ENCODE results near the gene ENTPD2.

The ENTPD2 gene

GRCh38 chr9:137028263-137029057 is 25.4 kb downstream of the ENTPD2 start:
- DNase-seq, result peak; percentile 71

DNA sequence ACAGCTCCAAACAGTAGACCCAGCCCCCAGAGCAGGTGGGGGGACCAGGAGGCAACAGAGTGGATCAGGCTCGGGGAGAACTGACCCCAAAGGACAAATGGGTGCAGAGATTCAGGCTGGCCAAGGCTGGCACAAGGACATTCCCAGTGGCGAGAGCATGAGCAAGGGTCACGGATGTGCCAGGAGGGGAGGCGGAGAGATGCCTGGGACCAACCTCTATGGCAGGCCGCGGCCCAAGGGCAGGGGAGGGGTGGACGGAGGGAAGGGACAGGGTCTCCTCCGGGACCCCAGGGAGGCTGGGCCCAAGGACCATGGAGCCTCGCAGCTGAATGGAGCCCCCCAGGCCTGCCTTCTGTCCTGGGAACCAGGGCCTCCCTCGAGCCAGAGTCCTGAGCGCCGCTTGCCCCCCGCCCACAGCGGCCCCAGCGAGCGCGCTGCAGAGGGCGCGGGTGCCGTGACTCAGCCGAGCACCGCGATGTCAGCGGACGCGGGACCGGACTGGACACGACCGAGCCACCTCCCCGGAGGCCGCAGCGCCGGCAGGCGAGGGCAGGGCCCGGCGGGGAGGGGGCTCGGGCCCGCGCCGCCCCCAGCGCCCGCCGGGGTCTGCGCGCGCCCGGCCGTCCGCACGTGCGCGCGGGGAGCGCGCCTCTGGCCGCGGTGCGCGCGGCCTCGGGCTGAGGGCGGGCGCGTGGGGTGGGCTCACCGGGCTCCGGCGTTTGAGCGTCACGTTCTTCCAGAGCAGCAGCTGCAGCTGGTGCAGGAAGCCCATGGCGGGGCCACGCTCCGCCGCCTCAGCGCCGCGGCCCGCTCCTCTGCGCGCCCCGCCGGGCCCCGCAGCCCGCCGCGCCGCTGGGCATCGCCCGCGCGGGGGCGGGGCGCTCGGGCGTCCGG is 26.2 kb downstream of the ENTPD2 start, which contains the start of gene ABCA2:
ABCA2 (minus strand) TSS at position 869 of the 894 bp plus-strand sequence; CDS start at position 772, 97 bp downstream.
- no peak for DNase-seq

DNA sequence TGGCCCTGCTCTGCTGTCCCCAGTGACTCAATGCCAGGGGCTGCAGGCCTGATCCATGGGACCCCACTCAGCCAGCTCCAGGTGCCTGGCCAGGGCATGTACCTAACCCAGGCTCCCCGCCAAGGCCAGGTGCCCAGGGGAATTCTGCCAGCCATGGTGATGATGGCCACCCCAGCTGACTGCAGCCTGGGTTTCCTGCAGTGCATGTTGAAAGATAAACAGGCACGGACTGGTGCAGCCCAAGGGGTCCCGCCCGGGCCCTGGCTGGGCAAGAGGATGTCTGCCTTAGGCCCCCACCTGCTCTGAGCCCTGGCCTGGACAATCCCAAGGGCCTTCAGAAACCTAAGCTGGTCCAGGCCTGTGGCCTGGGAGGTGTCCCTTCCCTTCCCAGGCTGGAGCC is 27.0 kb downstream of the ENTPD2 start:
- DNase-seq, result no peak

GRCh38 chr9:137026384-137026783 is 27.5 kb downstream of the ENTPD2 start:
- DNase-seq, result no peak

DNA sequence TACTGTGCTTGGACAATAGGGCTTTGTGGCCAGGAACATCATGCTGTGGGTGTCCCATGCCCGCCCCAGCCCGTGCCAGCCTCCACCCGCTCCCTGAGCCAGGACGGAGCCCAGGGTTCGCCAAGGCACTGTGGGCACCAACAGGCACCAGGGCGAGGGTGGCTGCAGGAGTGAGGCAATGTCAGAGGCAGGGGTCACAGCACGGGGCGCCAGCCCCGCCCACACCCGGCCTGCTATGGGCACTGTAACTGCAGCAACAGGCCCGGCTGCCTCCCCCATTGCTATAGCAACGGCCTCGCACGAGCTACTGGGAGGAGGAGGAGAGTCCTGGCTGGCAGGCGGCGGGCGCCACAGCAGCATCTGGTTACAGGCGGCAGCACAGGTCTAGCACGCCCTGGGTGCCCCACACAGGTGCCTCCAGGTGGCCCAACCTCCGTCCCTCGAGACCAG is 28.3 kb downstream of the ENTPD2 start:
- DNase-seq, result no peak

DNA sequence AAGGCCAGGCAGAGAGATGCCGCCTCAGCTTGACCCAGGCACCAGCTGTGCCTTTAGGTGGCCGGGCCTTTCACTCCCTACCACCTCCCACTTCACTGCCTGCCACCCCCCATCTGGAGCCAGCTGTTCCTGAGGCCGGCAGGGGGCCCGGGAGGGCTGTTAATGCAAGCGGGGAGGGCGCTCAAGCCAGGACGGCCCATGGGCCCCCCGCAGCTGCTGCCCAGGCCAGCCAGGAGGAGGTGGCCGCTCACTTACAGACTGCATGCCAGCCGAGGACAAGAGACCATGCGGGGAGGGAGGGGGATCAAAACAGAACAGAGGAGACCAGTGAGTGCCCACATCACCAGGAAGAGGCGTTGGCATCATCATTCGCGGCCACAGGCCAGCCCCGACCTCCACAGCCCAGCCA is 30.3 kb downstream of the ENTPD2 start:
- no peak for DNase-seq

GRCh38 chr9:137023157-137023556 is 30.7 kb downstream of the ENTPD2 start:
- no peak for DNase-seq

GRCh38 chr9:137022662-137023008 is 31.2 kb downstream of the ENTPD2 start:
- no peak for DNase-seq

- DNase-seq, result peak; percentile 78
These were observed 31.7 kb downstream of the ENTPD2 start for GRCh38 chr9:137021979-137022661.

- no peak for DNase-seq
These were observed 32.3 kb downstream of the ENTPD2 start for GRCh38 chr9:137021568-137021978.

GRCh38 chr9:137020771-137021567 is 32.9 kb downstream of the ENTPD2 start:
- DNase-seq, result no peak

- DNase-seq, result no peak
These were observed 33.8 kb downstream of the ENTPD2 start for GRCh38 chr9:137019891-137020683.

DNA sequence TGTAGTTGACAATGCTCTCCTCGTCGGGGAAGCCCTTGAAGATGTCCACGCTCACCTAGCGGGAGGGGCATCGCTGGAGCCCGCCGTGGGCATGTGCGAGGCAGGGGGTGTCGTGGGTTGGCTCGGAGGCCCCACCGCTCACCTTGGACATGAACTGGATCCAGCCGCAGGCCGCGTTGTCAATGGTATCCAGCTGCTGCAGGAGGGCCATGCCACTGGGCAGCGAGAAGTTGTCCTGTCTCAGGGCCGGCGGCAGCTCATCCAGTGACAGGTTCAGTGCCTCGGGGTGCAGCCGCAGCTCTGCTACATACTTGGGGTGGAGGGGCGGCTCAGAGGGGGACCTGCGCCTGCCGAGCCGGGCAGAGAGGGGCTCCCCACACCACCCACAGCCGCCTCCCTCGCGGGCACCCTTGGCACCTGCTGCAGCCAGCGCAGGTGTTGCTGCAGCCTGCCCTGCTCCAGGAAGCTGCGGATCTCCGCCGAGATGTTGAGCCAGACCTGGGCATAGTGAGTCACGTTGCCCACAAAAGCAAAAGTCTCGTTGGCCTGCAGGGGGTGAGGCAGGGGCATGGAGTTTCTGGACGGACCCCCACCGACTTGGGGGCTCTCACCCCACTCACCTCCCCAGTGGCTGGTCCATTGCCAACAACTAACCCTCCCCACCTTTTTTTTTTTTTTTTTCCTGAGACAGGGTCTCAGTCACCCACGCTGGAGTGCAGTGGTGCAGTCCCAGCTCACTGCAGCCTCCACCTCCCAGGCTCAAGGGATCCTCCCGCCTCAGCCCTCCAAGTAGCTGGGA is 34.9 kb downstream of the ENTPD2 start:
- no peak for DNase-seq

- DNase-seq, result no peak
These were observed 35.9 kb downstream of the ENTPD2 start for GRCh38 chr9:137017791-137018497.

DNA sequence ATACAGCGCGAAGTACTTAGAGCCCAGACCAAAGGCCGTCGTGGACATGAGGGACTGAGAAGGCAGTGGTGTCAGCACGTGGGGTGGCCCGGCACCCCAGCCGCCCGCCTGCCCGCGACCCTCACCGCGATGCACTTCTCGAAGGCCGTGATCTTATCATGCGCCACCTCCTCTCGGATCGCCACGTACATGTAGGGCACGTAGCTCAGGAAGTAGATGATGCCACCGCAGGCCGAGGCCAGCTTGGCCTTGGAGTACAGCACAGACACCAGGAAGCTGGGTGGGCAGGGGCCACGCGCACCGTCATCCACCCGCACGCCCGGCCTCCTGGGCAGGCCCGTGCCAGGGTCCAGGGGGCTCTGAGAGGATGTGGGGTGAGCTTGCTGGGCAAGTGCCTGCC is 36.8 kb downstream of the ENTPD2 start:
- DNase-seq, result no peak

GRCh38 chr9:137016436-137016835 is 37.4 kb downstream of the ENTPD2 start:
- no peak for DNase-seq

- no peak for DNase-seq
These were observed 37.9 kb downstream of the ENTPD2 start for GRCh38 chr9:137015976-137016375.

DNA sequence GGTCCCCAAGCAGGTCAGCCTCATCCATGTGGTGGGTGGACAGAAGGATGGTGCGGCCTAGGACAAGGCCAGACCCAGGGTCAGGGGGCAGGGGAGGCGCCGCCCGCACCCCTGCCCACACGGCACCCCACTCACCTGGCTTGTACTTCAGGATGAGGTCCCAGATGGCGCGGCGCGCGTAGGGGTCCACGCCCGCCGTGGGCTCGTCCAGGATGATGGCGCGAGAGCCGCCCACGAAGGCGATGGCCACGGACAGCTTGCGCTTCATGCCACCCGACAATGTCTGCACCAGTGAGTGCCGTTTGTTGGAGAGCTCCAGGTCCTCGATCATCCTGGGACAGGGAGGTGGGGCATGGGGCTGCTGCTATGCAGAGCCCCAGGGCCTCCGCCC is 38.3 kb downstream of the ENTPD2 start:
- no peak for DNase-seq

GRCh38 chr9:137014776-137015539 is 38.9 kb downstream of the ENTPD2 start:
- DNase-seq, result no peak
